H1 (cell line): Measurements from ENCODE around the gene MRM1. TPM values are rescaled to one million over a fixed set of nuclear protein-coding genes. Genes with fewer than 3 reads are reported as not detected.

Experiments
- CTCF ChIA-PET: fragments of 300-600 bp; sonication (Branson Sonifier 250); formaldehyde crosslinking; loops from one replicate; lab custom pipeline; 2021; ENCODE audit not compliant: partially characterized antibody; lab: Charles Lee
- POLR2A ChIA-PET: fragments of 300-600 bp; sonication (Branson Sonifier 250); formaldehyde crosslinking; loops from one replicate; lab custom pipeline; 2021; ENCODE audit warnings: inconsistent platforms; ENCODE audit not compliant: partially characterized antibody; lab: Charles Lee
- DNase-seq, 2 experiments: peaks; one replicate each; pipeline versions ENCODE4 v3.0.0 to v3.0.0-alpha.2; 2010 to 2022; ENCODE audit warnings: low spot score in 2 of 2, low read depth in 1 of 2, mixed read lengths in 1 of 2
- FAIRE-seq: peaks from 2 replicates; lab custom pipeline; 2011; peaks lifted over from hg19 to GRCh38; lab: Jason Lieb, UNC
- H2AFZ ChIP-seq: 2 replicates; pipeline ENCODE4 v1.8.1; 2012; ENCODE audit warnings: low read length, inconsistent platforms
- H2AK5ac ChIP-seq: 2 replicates; pipeline ENCODE4 v1.6.1; 2013; ENCODE audit warnings: low read depth, low read length
- H2BK120ac ChIP-seq: replicated peaks from 2 replicates; pipeline ENCODE3; 2013; ENCODE audit warnings: low read depth, low read length, inconsistent platforms
- H2BK12ac ChIP-seq: 2 replicates; pipeline ENCODE4 v1.6.1; 2013; ENCODE audit warnings: low read depth, low read length
- H2BK15ac ChIP-seq: 2 replicates; pipeline ENCODE4 v1.6.1; 2013; ENCODE audit warnings: low read length
- H2BK20ac ChIP-seq: 2 replicates; pipeline ENCODE4 v1.6.1; 2013; ENCODE audit warnings: low read length
- H2BK5ac ChIP-seq: 2 replicates; pipeline ENCODE4 v1.6.1; 2013; ENCODE audit warnings: low read depth, low read length
- H3K14ac ChIP-seq: 2 replicates; pipeline ENCODE4 v1.6.1; 2013; ENCODE audit warnings: inconsistent platforms; ENCODE audit not compliant: insufficient read length
- H3K18ac ChIP-seq: 2 replicates; pipeline ENCODE4 v1.6.1; 2013; ENCODE audit warnings: low read length; ENCODE audit errors: extremely low read depth
- H3K23ac ChIP-seq: 2 replicates; pipeline ENCODE4 v1.6.1; 2013; ENCODE audit warnings: inconsistent platforms; ENCODE audit not compliant: insufficient read length
- H3K23me2 ChIP-seq: 2 replicates; pipeline ENCODE4 v1.6.1; 2013; ENCODE audit warnings: low read depth, low read length
- H3K27ac ChIP-seq: 2 replicates; pipeline ENCODE4 v1.6.1; 2011; ENCODE audit warnings: low read depth, low read length, inconsistent platforms
- H3K27me3 ChIP-seq, 4 experiments: replicated peaks in 1 of 4; 1 replicate in 1 of 4; 2 replicates in 3 of 4; pipeline versions ENCODE4 v1.6.1 to v1.8.1; 2011 to 2013; ENCODE audit warnings: low read length in 3 of 4, mild to moderate bottlenecking in 3 of 4, inconsistent platforms in 2 of 4, mixed read lengths in 2 of 4, moderate library complexity in 1 of 4; ENCODE audit not compliant: control insufficient read depth in 3 of 4, insufficient read depth in 3 of 4; ENCODE audit errors: extremely low read depth in 1 of 4
- H3K36me3 ChIP-seq, 4 experiments: 2 replicates each; pipeline versions ENCODE4 v1.6.1 to v1.8.1; 2011 to 2013; ENCODE audit warnings: mild to moderate bottlenecking in 4 of 4, low read length in 3 of 4, moderate library complexity in 2 of 4, control low read depth in 1 of 4, inconsistent platforms in 1 of 4; ENCODE audit not compliant: insufficient read depth in 4 of 4, control insufficient read depth in 2 of 4
- H3K4ac ChIP-seq: replicated peaks from 2 replicates; pipeline ENCODE3; 2013; ENCODE audit warnings: low read length, low read depth, mixed read lengths, inconsistent platforms; ENCODE audit not compliant: insufficient read length
- H3K4me1 ChIP-seq, 4 experiments: replicated peaks in 1 of 4; 1 replicate in 1 of 4; 2 replicates in 3 of 4; pipeline versions ENCODE4 v1.6.1 to v1.8.1; 2011 to 2013; ENCODE audit warnings: low read length in 3 of 4, inconsistent platforms in 2 of 4, mixed read lengths in 1 of 4; ENCODE audit not compliant: insufficient read depth in 4 of 4, control insufficient read depth in 3 of 4
- H3K4me2 ChIP-seq, 2 experiments: 2 replicates each; pipeline versions ENCODE4 v1.6.1 to v1.8.1; 2011 to 2013; ENCODE audit warnings: low read depth in 2 of 2, low read length in 2 of 2, control low read depth in 1 of 2, inconsistent platforms in 1 of 2, mild to moderate bottlenecking in 1 of 2; ENCODE audit not compliant: insufficient read depth in 1 of 2
- H3K4me3 ChIP-seq, 4 experiments: fragments of 200-600, 300-600 bp in 1 of 4; sonication (generic), shearing (Covaris generic), sonication (Bioruptor Twin) in 1 of 4; 2 replicates each; pipeline versions ENCODE4 v1.5.1 to v1.8.1; 2011 to 2016; ENCODE audit warnings: low read length in 4 of 4, low read depth in 3 of 4, control low read depth in 2 of 4, inconsistent platforms in 2 of 4, mild to moderate bottlenecking in 2 of 4, mixed read lengths in 1 of 4, moderate library complexity in 1 of 4; ENCODE audit not compliant: insufficient read depth in 2 of 4; ENCODE audit errors: extremely low read depth in 1 of 4
- H3K56ac ChIP-seq: replicated peaks from 2 replicates; pipeline ENCODE3; 2013; ENCODE audit warnings: low read depth, mild to moderate bottlenecking, mixed read lengths, low read length, inconsistent platforms; ENCODE audit not compliant: insufficient read length
- H3K79me1 ChIP-seq: 2 replicates; pipeline ENCODE4 v1.6.1; 2013; ENCODE audit warnings: low read depth, low read length, control low read depth
- H3K79me2 ChIP-seq, 2 experiments: 2 replicates each; pipeline versions ENCODE4 v1.6.1 to v1.8.1; 2012 to 2013; ENCODE audit warnings: low read length in 2 of 2, mild to moderate bottlenecking in 2 of 2, inconsistent platforms in 1 of 2; ENCODE audit not compliant: insufficient read depth in 2 of 2, control insufficient read depth in 1 of 2
- H3K9ac ChIP-seq, 4 experiments: replicated peaks in 1 of 4; 1 replicate in 1 of 4; 2 replicates in 3 of 4; pipeline versions ENCODE4 v1.6.1 to v1.8.1; 2011 to 2013; ENCODE audit warnings: low read depth in 3 of 4, low read length in 3 of 4, control low read depth in 2 of 4, mild to moderate bottlenecking in 2 of 4, moderate library complexity in 2 of 4, inconsistent platforms in 1 of 4; ENCODE audit errors: extremely low read depth in 1 of 4
- H3K9me3 ChIP-seq, 2 experiments: 2 replicates each; pipeline versions ENCODE4 v1.6.1 to v1.8.1; 2012 to 2013; ENCODE audit warnings: mild to moderate bottlenecking in 2 of 2, moderate library complexity in 2 of 2, control low read depth in 1 of 2, inconsistent platforms in 1 of 2, low read depth in 1 of 2, low read length in 1 of 2, mixed read lengths in 1 of 2; ENCODE audit not compliant: insufficient read depth in 2 of 2
- H4K20me1 ChIP-seq, 2 experiments: replicated peaks in 1 of 2; 2 replicates each; pipeline versions ENCODE3 to v1.8.1; 2011 to 2013; ENCODE audit warnings: inconsistent platforms in 2 of 2, low read length in 2 of 2, mild to moderate bottlenecking in 1 of 2; ENCODE audit not compliant: insufficient read depth in 2 of 2, control insufficient read depth in 1 of 2
- H4K5ac ChIP-seq: 2 replicates; pipeline ENCODE4 v1.6.1; 2013; ENCODE audit warnings: low read length, low read depth, mixed read lengths, inconsistent platforms; ENCODE audit not compliant: insufficient read length
- H4K8ac ChIP-seq: 2 replicates; pipeline ENCODE4 v1.8.0; 2013; ENCODE audit warnings: mild to moderate bottlenecking, moderate library complexity, low read length, inconsistent platforms; ENCODE audit not compliant: insufficient read depth; ENCODE audit errors: extremely low read depth
- H4K91ac ChIP-seq: replicated peaks from 2 replicates; pipeline ENCODE3; 2013; ENCODE audit warnings: low read length, mixed read lengths, inconsistent platforms; ENCODE audit not compliant: insufficient read length
- CBX5 ChIP-seq: fragments of 300-800, 300-1000 bp; sonication (generic); IDR thresholded peaks from 2 replicates; pipeline ENCODE4 v1.7.1; 2016; ENCODE audit warnings: antibody characterized with exemption, low read length, low read depth
- EZH2 ChIP-seq: fragments of 200-600 bp; sonication (generic); IDR thresholded peaks from 2 replicates; pipeline ENCODE4 v1.7.1; 2012; ENCODE audit warnings: low read depth, mild to moderate bottlenecking, moderate library complexity, low read length, inconsistent platforms; ENCODE audit not compliant: severe bottlenecking
- GABPA ChIP-seq: IDR thresholded peaks from 2 replicates; pipeline ENCODE4 v1.6.1; 2011; ENCODE audit warnings: mild to moderate bottlenecking, low read length, moderate library complexity, borderline replicate concordance; ENCODE audit not compliant: insufficient read depth
- MAFK ChIP-seq: IDR thresholded peaks from 2 replicates; pipeline ENCODE4 v1.6.1; 2012; ENCODE audit warnings: low read depth, mild to moderate bottlenecking, improper control_type of control experiment, low read length
- NRF1 ChIP-seq: IDR thresholded peaks from 2 replicates; pipeline ENCODE4 v1.6.1; 2011; ENCODE audit warnings: mild to moderate bottlenecking, low read depth, low read length, improper control_type of control experiment
- POLR2AphosphoS5 ChIP-seq: IDR thresholded peaks from 2 replicates; pipeline ENCODE4 v1.6.1; 2011; ENCODE audit warnings: low read depth, low read length
- RAD21 ChIP-seq, 2 experiments: IDR thresholded peaks in 1 of 2; conservative IDR thresholded peaks in 1 of 2; 2 replicates each; pipeline ENCODE4 v1.6.1; 2011; ENCODE audit warnings: low read depth in 2 of 2, low read length in 2 of 2, improper control_type of control experiment in 1 of 2, inconsistent platforms in 1 of 2, mild to moderate bottlenecking in 1 of 2, moderate library complexity in 1 of 2
- SP4 ChIP-seq: IDR thresholded peaks from 2 replicates; pipeline ENCODE4 v1.6.1; 2012; ENCODE audit warnings: low read length, inconsistent platforms
- TAF7 ChIP-seq: optimal IDR thresholded peaks from 2 replicates; pipeline ENCODE3; 2011; ENCODE audit warnings: low read depth, mild to moderate bottlenecking, inconsistent platforms, low read length, moderate library complexity, borderline replicate concordance
- TEAD4 ChIP-seq: IDR thresholded peaks from 2 replicates; pipeline ENCODE4 v1.6.1; 2012; ENCODE audit warnings: low read depth, low read length, inconsistent platforms, mixed read lengths
- WGBS, 2 experiments: shearing (Covaris generic) in 1 of 2; methylation state at CpG; one replicate each; pipeline versions ENCODE4 v1.1.6 to v1.1.7; 2013 to 2015; ENCODE audit warnings: low lambda C conversion rate in 2 of 2, mixed read lengths in 2 of 2, inconsistent platforms in 1 of 2, low coverage in 1 of 2, missing lambda C conversion rate in 1 of 2; ENCODE audit not compliant: insufficient replicate concordance in 2 of 2, insufficient coverage in 1 of 2, insufficient read length in 1 of 2; ENCODE audit errors: extremely low coverage in 1 of 2, missing lambda C conversion rate in 1 of 2; 5-methylcytosine and 5-hydroxymethylcytosine counted together
- polyA plus RNA-seq, 7 experiments: library from polyadenylated mRNA; depleted of rRNA in 3 of 7; stranded (reverse) in 5 of 7; unstranded in 2 of 7; fragments of >200 nt in 5 of 7; fragments of 200-250 nt in 2 of 7; gene quantifications; 1 replicate in 5 of 7; 2 replicates in 1 of 7; 4 replicates in 1 of 7; pipeline versions ENCODE4 v1.2.1 to v1.2.3, GENCODE V29; 2011 to 2013; ENCODE audit warnings: missing spikeins in 2 of 7, mixed read lengths in 2 of 7
- total RNA-seq: library from RNA; stranded (reverse); fragmentation: NEBNext Ultra II Directional; extraction: Animal tissue kit (Norgen Biotek cat#: 25700); gene quantifications from 2 replicates; pipeline ENCODE4 v1.2.1, GENCODE V29; 2021

Gene MRM1
- total and polyA plus RNA-seq, 2 of the 8 experiments (the other 6 are each of a cell fraction or from before 2014, with no cell fraction given), result 9.9 to 11.2 TPM

GRCh38 chr17:36655726-36656125 is 54.3 kb downstream of the MRM1 start:
- no peak overlapping the region for H2BK5ac ChIP-seq
- H3K4me3 ChIP-seq, result no peak overlapping the region
- H3K4ac ChIP-seq, result no peak overlapping the region
- H3K79me1 ChIP-seq, result no peaks in the 10 kb centered on the region
- TF ChIP-seq TEAD4 (no peak), SP4 (no peak), NRF1 (no peak), RAD21 (IDR thresholded peaks at IDR 0.05 in 1 of 2, conservative IDR thresholded peaks at IDR 0.05 in 1 of 2; ENCODE audit: low read depth in 2 of 2, low read length in 2 of 2) (no peak), MAFK (no peak), POLR2AphosphoS5 (no peak), EZH2 (no peak), TAF7 (no peak), GABPA (no peak), CBX5 (no peak)
- TF ChIP-seq, all 59 proteins: peak for 0
- no peak overlapping the region for H3K56ac ChIP-seq
- peaks cover 0 to 10% (median 3%) of the 10 kb centered on the region in 4 experiments; a peak in 3 of 7 replicates for H3K27me3 ChIP-seq
- H3K27ac ChIP-seq, result no peak overlapping the region
- H3K9me3 ChIP-seq, result no peaks in the 10 kb centered on the region
- no peaks in the 10 kb centered on the region for H3K36me3 ChIP-seq
- no peak overlapping the region for H3K23ac ChIP-seq
- ChIA-PET CTCF (interaction anchor here (0.8 to 9.2 kb wide), 15 partner anchors 9 to 263 kb away, joined by 3 to 86 read pairs (median 8); no protein-coding TSS in a partner anchor), POLR2A (no interaction called here)
- H3K14ac ChIP-seq, result no peak overlapping the region
- no peak overlapping the region for H4K5ac ChIP-seq
- no peak overlapping the region for H4K91ac ChIP-seq
- peaks cover 9% of the 10 kb centered on the region; the same call in 1 of the 2 replicates for H3K23me2 ChIP-seq
- no peak overlapping the region for H2BK120ac ChIP-seq
- no peak overlapping the region for H3K4me2 ChIP-seq
- no peak overlapping the region for H2BK15ac ChIP-seq
- no peak for FAIRE-seq
- peaks cover 0 to 5% (median 4%) of the 10 kb centered on the region in 4 experiments; a peak in 3 of 7 replicates for H3K4me1 ChIP-seq
- WGBS, 2 experiments, result 86% methylated on average over 7 of the region's 7 CpGs; no CpG with 5 or more reads in 1 of the 2 experiments
- no peak overlapping the region for H4K8ac ChIP-seq
- no peaks in the 10 kb centered on the region for H3K79me2 ChIP-seq
- no peak overlapping the region for H2AK5ac ChIP-seq
- H3K18ac ChIP-seq, result no peak overlapping the region
- no peak overlapping the region for H2BK20ac ChIP-seq
- DNase-seq, result no peak
- no peak overlapping the region for H2AFZ ChIP-seq
- H3K9ac ChIP-seq, result no peak overlapping the region
- H4K20me1 ChIP-seq, result peaks cover 0 to 6% of the 10 kb centered on the region in 2 experiments
- no peak overlapping the region for H2BK12ac ChIP-seq
